Measurements from ENCODE around the gene TMEM80.

DNA sequence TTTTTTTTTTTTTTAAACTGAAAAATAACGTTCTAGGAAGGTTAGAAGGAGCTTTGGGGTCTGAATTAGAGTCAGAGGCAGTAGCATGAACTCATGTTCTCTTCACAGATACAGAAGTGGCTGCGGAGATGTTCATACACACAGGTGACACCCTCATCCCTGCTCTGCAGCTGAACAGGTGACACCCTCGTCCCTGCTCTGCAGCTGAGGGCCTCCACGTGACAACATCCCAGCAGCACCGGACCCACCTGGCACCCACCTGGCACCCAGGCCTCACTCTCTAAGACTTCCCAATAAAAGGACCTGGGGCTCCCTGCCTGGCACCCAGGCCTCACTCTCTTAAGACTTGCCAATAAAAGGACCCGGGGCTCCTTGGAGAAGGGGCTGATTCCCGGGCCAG lies 38.8 kb upstream of the TMEM80 start:
- TF ChIP-seq CTCF (conservative IDR thresholded peaks at IDR 0.05; ENCODE audit: low read depth, low read length) (no peak), EZH2 (IDR thresholded peaks at IDR 0.05; ENCODE audit: borderline replicate concordance, low read depth, low read length, poor library complexity, severe bottlenecking) (no peak)
